ENCODE measurements around the gene RAB26.

DNA sequence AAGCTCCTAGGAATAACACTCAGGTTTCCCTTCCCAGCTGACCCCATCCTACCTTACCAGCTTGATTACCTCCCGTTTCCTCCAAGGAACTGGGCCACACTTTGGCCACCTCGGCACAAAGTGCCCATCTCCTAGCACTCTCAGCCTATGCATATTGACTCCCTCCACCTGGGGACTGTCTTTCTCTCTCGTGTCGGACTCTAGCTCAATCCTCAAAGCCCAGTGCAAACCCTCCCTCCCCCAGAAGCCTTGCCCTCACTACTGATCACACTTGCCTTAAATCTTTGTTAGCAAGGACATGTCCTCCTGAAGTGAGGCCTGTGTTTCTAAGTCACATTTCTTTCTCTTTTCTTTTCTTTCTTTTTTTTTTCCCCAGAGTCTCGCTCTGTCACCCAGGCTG is 2.6 kb upstream of the RAB26 start:
- TF ChIP-seq, protein P1, sequence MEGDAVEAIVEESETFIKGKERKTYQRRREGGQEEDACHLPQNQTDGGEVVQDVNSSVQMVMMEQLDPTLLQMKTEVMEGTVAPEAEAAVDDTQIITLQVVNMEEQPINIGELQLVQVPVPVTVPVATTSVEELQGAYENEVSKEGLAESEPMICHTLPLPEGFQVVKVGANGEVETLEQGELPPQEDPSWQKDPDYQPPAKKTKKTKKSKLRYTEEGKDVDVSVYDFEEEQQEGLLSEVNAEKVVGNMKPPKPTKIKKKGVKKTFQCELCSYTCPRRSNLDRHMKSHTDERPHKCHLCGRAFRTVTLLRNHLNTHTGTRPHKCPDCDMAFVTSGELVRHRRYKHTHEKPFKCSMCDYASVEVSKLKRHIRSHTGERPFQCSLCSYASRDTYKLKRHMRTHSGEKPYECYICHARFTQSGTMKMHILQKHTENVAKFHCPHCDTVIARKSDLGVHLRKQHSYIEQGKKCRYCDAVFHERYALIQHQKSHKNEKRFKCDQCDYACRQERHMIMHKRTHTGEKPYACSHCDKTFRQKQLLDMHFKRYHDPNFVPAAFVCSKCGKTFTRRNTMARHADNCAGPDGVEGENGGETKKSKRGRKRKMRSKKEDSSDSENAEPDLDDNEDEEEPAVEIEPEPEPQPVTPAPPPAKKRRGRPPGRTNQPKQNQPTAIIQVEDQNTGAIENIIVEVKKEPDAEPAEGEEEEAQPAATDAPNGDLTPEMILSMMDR (IDR thresholded peaks at IDR 0.05) = no peak
- TF ChIP-seq POLR2AphosphoS5 (IDR thresholded peaks at IDR 0.05) = no peak
- no peak for TF ChIP-seq POLR2A (IDR thresholded peaks at IDR 0.05; ENCODE audit: low read depth)
- no peak for TF ChIP-seq EP300 (IDR thresholded peaks at IDR 0.05)
